Measurements from ENCODE around the gene CD101.

- TF ChIP-seq CTCF (conservative IDR thresholded peaks at IDR 0.05) (no peak), EZH2 (IDR thresholded peaks at IDR 0.05; ENCODE audit: low read depth) (no peak)
Measured at GRCh38 chr1:117036018-117036461, 34.5 kb downstream of the CD101 start.
